Mesendoderm (in vitro differentiated cells): ENCODE results near the gene MBD3L2.
"Not testable (repeated sequence)": the region's sequence is repeated elsewhere in the genome, so short reads cannot be mapped to it uniquely, and the experiment has no call there.

ENCODE experiments used
- DNase-seq: peaks from one replicate; pipeline ENCODE4 v3.0.0; 2013
- H2AK5ac ChIP-seq: 2 replicates; pipeline ENCODE4 v1.6.1; 2013; ENCODE audit warnings: low read length, inconsistent platforms
- H2BK120ac ChIP-seq: 2 replicates; pipeline ENCODE4 v1.6.1; 2013; ENCODE audit warnings: low read depth, mild to moderate bottlenecking, low read length, moderate library complexity, mixed read lengths
- H2BK15ac ChIP-seq: replicated peaks from 2 replicates; pipeline ENCODE4 v1.6.1; 2013; ENCODE audit warnings: low read depth, mild to moderate bottlenecking, moderate library complexity
- H2BK5ac ChIP-seq: 2 replicates; pipeline ENCODE4 v1.6.1; 2013; ENCODE audit warnings: low read length, inconsistent platforms
- H3K18ac ChIP-seq: 2 replicates; pipeline ENCODE4 v1.6.1; 2013; ENCODE audit warnings: mild to moderate bottlenecking, low read length, mixed read lengths
- H3K23ac ChIP-seq: one replicate; pipeline ENCODE4 v1.6.1; 2013; ENCODE audit warnings: low read length
- H3K27ac ChIP-seq: 2 replicates; pipeline ENCODE4 v1.5.1; 2013; ENCODE audit warnings: low read depth, mild to moderate bottlenecking, inconsistent platforms, low read length, moderate library complexity
- H3K27me3 ChIP-seq: 2 replicates; pipeline ENCODE4 v1.6.1; 2013; ENCODE audit warnings: low read length, control low read depth, mild to moderate bottlenecking, inconsistent platforms; ENCODE audit not compliant: insufficient read depth, poor library complexity
- H3K36me3 ChIP-seq: 2 replicates; pipeline ENCODE4 v1.6.1; 2013; ENCODE audit warnings: low read length, inconsistent platforms; ENCODE audit not compliant: control insufficient read depth, insufficient read depth
- H3K4ac ChIP-seq: one replicate; pipeline ENCODE4 v1.6.1; 2013; ENCODE audit warnings: low read depth, mild to moderate bottlenecking, low read length, moderate library complexity
- H3K4me1 ChIP-seq: 2 replicates; pipeline ENCODE4 v1.6.1; 2013; ENCODE audit warnings: low read depth, low read length, inconsistent platforms; ENCODE audit not compliant: control insufficient read depth
- H3K4me2 ChIP-seq: 2 replicates; pipeline ENCODE4 v1.6.1; 2013; ENCODE audit warnings: low read length
- H3K4me3 ChIP-seq: 2 replicates; pipeline ENCODE4 v1.5.1; 2013; ENCODE audit warnings: mild to moderate bottlenecking, low read length
- H3K56ac ChIP-seq: one replicate; pipeline ENCODE4 v1.6.1; 2013; ENCODE audit warnings: low read length
- H3K79me1 ChIP-seq: 2 replicates; pipeline ENCODE4 v1.6.1; 2013; ENCODE audit warnings: low read length, inconsistent platforms
- H3K79me2 ChIP-seq: 2 replicates; pipeline ENCODE4 v1.6.1; 2013; ENCODE audit warnings: mild to moderate bottlenecking, low read length; ENCODE audit not compliant: control insufficient read depth, insufficient read depth
- H3K9ac ChIP-seq: 2 replicates; pipeline ENCODE4 v1.6.1; 2013; ENCODE audit warnings: low read length, inconsistent platforms
- H4K5ac ChIP-seq: one replicate; pipeline ENCODE4 v1.6.1; 2013; ENCODE audit warnings: low read length
- H4K8ac ChIP-seq: one replicate; pipeline ENCODE4 v1.6.1; 2013; ENCODE audit warnings: low read depth, mild to moderate bottlenecking, control low read depth, low read length, moderate library complexity
- WGBS: extraction: QIAGEN DNeasy Blood & Tissue Kit; methylation state at CpG from one replicate; pipeline ENCODE4 v1.1.7; 2013; ENCODE audit warnings: low lambda C conversion rate, missing lambda C conversion rate; ENCODE audit not compliant: insufficient coverage; ENCODE audit errors: extremely low coverage; 5-methylcytosine and 5-hydroxymethylcytosine counted together

The MBD3L2 gene

DNA sequence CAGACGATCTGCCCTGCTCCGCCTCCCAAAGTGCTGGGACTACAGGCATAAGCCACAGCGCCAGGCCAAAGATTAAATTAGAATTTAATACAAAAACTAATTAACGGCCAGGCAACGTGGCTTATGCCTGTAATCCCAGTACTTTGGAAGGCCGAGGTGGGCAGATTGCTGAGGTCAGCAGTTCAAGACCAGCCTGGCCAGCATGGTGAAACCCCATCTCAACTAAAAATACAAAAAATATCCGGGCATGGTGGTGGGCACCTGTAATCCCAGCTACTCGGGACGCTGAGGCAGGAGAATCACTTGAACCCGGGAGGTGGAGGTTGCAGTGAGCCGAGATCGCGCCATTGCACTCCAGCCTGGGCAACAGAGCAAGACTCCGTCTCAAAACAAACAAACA, 6.6 kb downstream of the MBD3L2 start:
- H3K9ac ChIP-seq, H3K18ac ChIP-seq, H3K79me1 ChIP-seq, H2BK5ac ChIP-seq, H4K5ac ChIP-seq, H2BK15ac ChIP-seq, H3K4me2 ChIP-seq, DNase-seq, H3K56ac ChIP-seq, H3K4me3 ChIP-seq, H4K8ac ChIP-seq, H3K23ac ChIP-seq, H3K27ac ChIP-seq, H3K79me2 ChIP-seq, H3K27me3 ChIP-seq, H3K4ac ChIP-seq, H2AK5ac ChIP-seq, H2BK120ac ChIP-seq, H3K4me1 ChIP-seq, H3K36me3 ChIP-seq: not testable (repeated sequence)
- no CpG with 5 or more reads among the region's 14 CpGs for WGBS

DNA sequence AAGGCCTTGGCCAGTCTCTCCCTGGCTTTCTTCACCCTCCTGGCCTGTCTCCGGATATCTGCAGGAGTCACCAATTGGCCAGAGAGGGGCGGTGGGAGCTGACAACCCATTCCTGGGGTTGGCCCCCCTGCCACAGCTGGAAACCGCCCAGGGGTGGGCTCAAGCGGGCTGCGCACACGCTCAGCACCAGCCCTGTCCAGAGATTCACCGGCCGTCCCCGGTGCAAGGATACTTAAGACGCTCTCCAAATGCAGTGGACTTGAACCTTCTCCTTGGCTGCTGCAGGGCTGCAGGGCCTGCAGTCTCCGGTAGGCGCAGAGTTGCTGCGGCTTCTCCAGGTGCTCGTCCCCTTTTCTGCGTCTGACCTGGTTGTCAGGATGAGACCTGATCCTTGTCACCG, 7.2 kb downstream of the MBD3L2 start:
- H3K9ac ChIP-seq, DNase-seq, H3K27ac ChIP-seq, H3K23ac ChIP-seq, H3K79me2 ChIP-seq, H3K79me1 ChIP-seq, H3K36me3 ChIP-seq, H2BK5ac ChIP-seq, H3K4ac ChIP-seq, H2BK15ac ChIP-seq, H3K4me1 ChIP-seq, H3K56ac ChIP-seq, H3K18ac ChIP-seq, H3K27me3 ChIP-seq, H3K4me3 ChIP-seq, H4K5ac ChIP-seq, H4K8ac ChIP-seq, H2AK5ac ChIP-seq, H3K4me2 ChIP-seq, H2BK120ac ChIP-seq: not testable (repeated sequence)
- no CpG with 5 or more reads among the region's 16 CpGs for WGBS

DNA sequence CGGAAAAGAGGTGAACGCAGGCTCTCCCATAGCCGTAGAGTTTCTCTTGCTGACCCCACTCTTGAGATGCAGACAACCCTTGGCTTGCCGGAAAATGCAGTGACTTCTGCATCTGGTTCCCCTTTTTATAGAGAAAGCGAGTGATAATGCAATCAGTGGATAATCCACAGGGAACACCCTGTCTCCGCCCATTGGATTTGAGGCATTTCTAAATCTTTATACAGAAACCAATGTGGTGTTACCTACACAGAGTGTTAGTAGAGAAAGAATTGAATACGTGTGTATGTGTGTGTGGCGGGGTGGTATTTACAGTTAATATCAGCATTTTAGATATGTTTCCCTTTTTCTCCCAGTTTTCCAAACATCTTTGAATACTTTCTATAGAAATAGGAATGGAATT, 9.5 kb downstream of the MBD3L2 start, which contains the start of gene MBD3L3:
Gene MBD3L3, minus strand, starts transcription at position 101 of the 400 bp plus-strand sequence. Its CDS starts 71 bp downstream, at position 30.
- not testable (repeated sequence) for H3K18ac ChIP-seq, H2AK5ac ChIP-seq, H3K23ac ChIP-seq, H3K79me2 ChIP-seq, DNase-seq, H4K8ac ChIP-seq, H2BK5ac ChIP-seq, H3K27ac ChIP-seq, H3K79me1 ChIP-seq, H3K56ac ChIP-seq, H2BK120ac ChIP-seq, H3K9ac ChIP-seq, H4K5ac ChIP-seq, H2BK15ac ChIP-seq, H3K4me1 ChIP-seq, H3K4ac ChIP-seq, H3K4me3 ChIP-seq, H3K27me3 ChIP-seq, H3K4me2 ChIP-seq, H3K36me3 ChIP-seq
- no CpG with 5 or more reads among the region's 8 CpGs for WGBS

DNA sequence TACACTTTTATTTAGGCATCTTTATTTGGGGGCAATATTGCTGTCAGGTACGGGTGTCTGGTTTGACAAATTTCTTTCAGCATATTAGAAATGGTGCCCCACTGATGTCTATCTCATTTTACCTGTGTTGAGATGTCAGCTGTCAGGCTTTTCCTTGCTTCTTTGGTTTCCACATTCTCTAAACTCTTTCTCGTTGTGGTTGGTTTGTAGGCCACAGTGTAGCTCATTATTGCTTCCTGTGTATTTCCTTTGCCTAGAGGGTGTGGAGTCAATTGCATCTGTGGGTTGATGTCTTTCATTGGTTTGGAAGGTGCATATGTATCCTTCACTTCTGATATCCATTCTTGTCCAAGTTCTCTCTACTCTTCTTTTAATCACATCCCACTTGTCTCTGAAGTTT, 10.9 kb downstream of the MBD3L2 start:
- WGBS = no CpG with 5 or more reads among the region's 2 CpGs
- not testable (repeated sequence) for H3K4me1 ChIP-seq, H3K23ac ChIP-seq, H4K5ac ChIP-seq, H3K9ac ChIP-seq, H2BK5ac ChIP-seq, H3K27me3 ChIP-seq, H3K27ac ChIP-seq, H3K36me3 ChIP-seq, H3K4me2 ChIP-seq, H3K79me2 ChIP-seq, H3K4ac ChIP-seq, H3K56ac ChIP-seq, H3K79me1 ChIP-seq, H4K8ac ChIP-seq, H2BK15ac ChIP-seq, H2AK5ac ChIP-seq, H3K18ac ChIP-seq, DNase-seq, H3K4me3 ChIP-seq, H2BK120ac ChIP-seq

DNA sequence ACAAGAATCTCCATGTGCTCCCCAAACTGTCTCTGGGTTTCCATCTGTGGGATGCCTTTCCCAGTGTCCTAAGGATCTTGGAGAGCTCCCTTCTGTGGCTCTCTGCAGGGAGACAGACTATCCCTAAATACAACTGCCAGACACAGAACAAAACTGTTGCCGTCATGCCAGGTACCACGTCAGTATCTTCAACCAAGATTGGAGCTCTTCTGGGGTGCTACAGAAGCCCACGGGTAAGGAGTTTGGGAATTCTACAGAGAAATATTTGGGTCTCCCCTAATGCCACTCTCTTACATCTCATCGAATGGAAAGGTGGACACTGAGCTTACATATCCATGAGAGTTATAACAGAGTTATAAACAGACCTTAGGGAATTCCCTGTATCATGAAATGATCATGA, 14.2 kb downstream of the MBD3L2 start:
- H2BK120ac ChIP-seq = no peak overlapping the region
- WGBS = no CpG with 5 or more reads among the region's 4 CpGs

DNA sequence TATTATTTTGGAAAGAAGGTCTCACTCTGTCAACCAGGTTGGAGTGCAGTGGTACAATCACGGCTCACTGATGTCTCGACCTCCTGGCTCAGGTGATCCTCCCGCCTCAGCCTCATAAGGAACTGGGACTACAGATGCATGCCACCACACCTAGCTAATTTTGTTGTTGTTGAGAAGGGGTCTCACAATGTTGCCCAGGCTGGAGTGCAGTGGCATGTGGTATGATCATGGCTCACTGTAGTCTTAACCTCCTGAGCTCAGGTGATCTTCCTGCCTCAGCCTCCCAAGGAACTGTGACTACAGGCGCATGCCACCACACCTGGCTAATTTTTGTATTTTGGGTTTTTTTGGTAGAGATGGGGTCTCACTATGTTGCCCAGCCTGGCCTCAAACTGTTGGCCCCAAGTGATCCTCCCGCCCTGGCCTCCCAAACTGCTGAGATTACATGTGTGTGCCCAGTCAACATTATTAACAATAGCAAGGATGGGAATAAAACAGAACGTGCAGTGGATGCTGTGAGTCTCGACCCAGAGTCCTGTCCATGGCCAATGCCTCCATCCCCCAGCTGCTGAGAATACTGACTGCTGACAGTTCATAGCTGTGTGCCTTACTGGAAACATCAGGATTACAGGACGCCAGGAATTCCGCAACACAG, 14.8 kb downstream of the MBD3L2 start:
- no peak overlapping the region for H2AK5ac ChIP-seq
- no CpG with 5 or more reads among the region's 9 CpGs for WGBS
- no peak overlapping the region for H4K8ac ChIP-seq

More for the DNA sequence above, 14.2 kb downstream of the MBD3L2 start:
- Histone ChIP-seq H2BK5ac (no peak overlapping the region), H3K4me3 (no peak overlapping the region), H3K27ac (no peak overlapping the region), H2BK15ac (no peak overlapping the region), H3K36me3 (no peaks in the 10 kb centered on the region), H3K79me2 (no peaks in the 10 kb centered on the region), H3K4me1 (no peaks in the 10 kb centered on the region), H3K4me2 (no peak overlapping the region), H3K9ac (no peak overlapping the region), H4K8ac (no peak overlapping the region), H3K18ac (no peak overlapping the region), H3K56ac (no peak overlapping the region), H3K27me3 (no peaks in the 10 kb centered on the region), H3K23ac (no peak overlapping the region), H3K4ac (no peak overlapping the region), H4K5ac (no peak overlapping the region), H3K79me1 (no peaks in the 10 kb centered on the region), H2AK5ac (no peak overlapping the region)
- DNase-seq = no peak

More for the DNA sequence above, 14.8 kb downstream of the MBD3L2 start:
- Histone ChIP-seq H3K9ac (no peak overlapping the region), H3K4ac (no peak overlapping the region), H3K79me2 (no peaks in the 10 kb centered on the region), H3K79me1 (no peaks in the 10 kb centered on the region), H3K4me2 (no peak overlapping the region), H2BK15ac (no peak overlapping the region), H2BK120ac (no peak overlapping the region), H3K36me3 (no peaks in the 10 kb centered on the region), H2BK5ac (no peak overlapping the region), H3K56ac (no peak overlapping the region), H3K4me1 (no peaks in the 10 kb centered on the region), H3K4me3 (no peak overlapping the region), H3K23ac (no peak overlapping the region), H3K27me3 (no peaks in the 10 kb centered on the region), H3K18ac (no peak overlapping the region), H4K5ac (no peak overlapping the region), H3K27ac (no peak overlapping the region)
- no peak for DNase-seq
